Forelimb muscle (tissue), 1 donor: ENCODE measurements around the gene IQGAP1. TPM values are rescaled to one million over a fixed set of nuclear protein-coding genes. Genes with fewer than 3 reads are reported as not detected.
"Not testable (repeated sequence)": the region's sequence is repeated elsewhere in the genome, so short reads cannot be mapped to it uniquely, and the experiment has no call there.

Experiments used
- DNase-seq: peaks from one replicate; pipeline ENCODE4 v3.0.0-alpha.2; 2013; ENCODE audit warnings: low read depth
- polyA plus RNA-seq: library from polyadenylated mRNA; unstranded; fragments of 120-200 nt; gene quantifications from one replicate; pipeline ENCODE4 v1.2.1, GENCODE V29; 2013; ENCODE audit not compliant: insufficient read length

Gene IQGAP1
- polyA plus RNA-seq, 1 donor, result 66.5 TPM

DNA sequence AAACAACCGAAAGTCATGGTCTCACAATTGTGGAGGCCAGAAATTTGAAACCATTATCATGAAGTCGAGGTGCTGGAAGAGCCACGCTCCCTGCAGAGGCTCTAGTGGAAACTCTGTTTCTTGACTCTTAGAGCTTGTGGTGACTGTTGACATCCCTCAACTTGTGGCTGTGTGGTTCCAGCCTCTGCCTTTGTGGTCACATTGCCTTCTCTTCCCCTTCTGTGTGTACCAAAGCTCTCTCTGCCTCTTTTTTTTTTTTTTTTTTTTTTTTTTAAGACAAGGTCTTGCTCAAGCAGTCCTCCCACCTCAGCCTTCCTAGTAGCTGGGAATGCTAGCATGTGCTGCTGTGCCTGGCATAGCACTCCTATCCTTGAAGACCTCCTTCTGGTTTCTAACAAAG lies 93.0 kb downstream of the IQGAP1 start:
- no peak for DNase-seq

DNA sequence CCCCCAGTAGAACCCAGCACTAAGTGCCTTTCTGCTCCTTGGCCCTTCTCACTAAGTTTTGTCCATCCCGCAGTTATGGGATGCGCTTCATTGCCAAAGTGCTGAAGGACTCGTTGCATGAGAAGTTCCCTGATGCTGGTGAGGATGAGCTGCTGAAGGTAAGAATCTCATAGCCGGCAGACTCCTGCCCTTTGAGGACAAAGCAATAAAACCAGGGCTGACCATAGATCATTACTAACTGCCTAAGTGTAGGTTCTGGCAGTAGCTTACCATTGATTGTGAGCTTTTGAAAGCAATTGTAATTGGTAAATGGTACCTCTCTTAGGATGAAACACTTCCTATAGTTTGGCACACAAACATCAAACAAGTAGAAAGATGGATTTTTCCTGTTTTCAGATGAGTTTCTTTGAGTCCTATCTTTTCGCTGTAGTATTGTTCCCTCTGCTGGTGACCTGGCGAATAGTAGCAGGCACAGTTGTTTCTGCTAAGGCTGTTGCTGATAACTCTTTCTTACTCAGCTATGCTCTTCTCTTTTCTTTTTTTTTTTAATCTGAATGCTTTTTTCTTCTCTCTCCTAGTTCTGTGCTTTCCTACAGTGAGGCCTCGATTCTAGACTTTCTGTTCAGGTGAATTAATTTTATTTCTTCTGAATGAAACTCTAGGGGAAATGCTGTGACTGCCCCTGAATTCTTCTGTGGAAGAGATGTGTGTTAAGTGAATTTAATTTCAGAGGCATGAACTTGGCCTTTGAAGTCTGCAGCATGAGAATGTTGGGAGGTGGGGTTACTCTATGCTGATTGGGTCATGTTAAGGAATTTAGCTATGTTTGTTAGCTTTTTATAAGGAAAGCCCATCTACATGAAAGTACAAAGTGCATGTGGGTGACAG lies 94.3 kb downstream of the IQGAP1 start:
- peak; percentile 32 for DNase-seq

DNA sequence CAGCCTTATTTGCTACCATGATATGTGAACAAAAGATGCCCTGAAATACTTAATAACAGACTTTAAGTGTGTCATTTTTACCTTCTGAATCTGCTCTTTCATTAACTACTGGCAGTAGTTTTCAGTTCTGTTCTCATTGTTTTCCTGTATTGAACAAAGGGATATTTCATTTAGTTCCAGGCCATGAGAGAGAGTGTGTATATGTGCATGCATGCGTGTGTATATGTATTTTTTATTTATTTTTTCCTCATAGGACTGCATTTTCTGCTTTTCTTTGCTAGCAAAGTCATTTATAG lies 94.9 kb downstream of the IQGAP1 start:
- no peak for DNase-seq

DNA sequence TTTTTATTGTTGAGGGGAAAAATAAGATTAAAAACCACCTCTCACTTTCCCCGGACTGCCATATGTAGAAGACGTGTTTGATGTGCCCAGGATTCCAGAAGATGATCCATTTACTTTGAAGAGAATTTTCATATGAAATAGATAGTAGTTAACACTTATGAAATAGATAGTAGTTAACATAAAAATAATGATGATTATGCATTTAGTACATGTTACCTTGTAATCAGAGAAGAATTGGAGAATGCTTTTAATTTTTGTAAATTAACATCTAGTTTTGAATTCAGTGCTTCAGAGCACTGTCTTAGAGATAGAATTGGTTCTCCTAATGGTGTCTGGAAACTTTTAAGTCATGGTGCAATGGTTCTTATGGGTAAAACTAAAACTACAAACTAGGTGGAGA lies 95.6 kb downstream of the IQGAP1 start:
- no peak for DNase-seq

DNA sequence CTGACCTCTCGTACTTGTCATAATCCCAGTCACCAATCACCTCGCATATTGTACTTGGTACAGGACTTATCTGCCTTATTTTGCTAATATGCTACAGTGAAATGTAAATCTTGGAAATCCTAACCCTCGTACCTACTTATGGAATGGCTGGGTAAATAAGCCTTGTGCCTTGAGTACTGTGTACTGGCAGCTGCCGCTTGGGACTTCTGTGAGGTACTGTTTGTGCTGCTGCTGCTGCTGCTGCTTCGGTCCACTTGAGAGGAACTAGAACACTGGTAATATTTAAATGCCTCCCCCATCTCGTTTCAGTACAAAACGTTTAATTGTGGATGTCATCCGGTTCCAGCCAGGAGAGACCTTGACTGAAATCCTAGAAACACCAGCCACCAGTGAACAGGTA lies 99.1 kb downstream of the IQGAP1 start:
- no peak for DNase-seq

DNA sequence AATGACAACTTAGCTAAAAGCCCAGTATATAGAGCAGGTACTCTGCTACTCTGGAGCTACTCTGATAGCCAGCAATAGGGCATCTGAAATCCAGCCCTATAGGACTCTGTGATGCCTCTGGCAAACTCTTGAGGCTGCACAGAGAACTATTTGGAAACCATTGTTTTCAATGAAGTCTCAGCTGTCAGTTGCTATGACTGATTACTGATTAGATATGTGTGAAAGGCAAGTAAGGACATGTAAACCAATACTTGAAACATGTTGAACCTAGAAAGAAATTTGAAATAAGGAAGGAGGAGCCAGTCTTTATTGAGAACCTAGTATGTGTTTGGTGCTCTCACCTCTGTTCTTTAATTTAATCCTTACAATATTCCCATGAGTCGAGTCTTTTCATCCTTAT lies 101.5 kb downstream of the IQGAP1 start:
- DNase-seq, result no peak

DNA sequence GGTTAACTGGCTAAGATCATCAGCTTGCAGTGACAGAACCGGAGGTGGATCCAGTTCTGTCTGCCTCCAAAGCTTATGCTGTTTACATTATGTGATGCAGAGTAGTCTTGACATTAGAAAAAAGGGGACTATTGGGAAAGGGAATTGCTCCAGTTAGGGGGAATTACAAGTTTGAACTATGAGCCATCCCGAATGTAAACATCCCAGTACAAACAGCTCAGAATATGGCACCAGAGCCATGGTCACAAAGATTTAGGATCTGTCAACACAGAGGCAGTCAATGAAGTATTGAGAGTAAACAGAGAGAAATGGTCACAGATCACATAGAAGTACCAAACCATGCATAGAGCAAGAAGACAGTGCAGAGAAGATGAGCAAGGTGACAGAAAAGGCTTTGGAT lies 101.9 kb downstream of the IQGAP1 start:
- DNase-seq, result no peak

DNA sequence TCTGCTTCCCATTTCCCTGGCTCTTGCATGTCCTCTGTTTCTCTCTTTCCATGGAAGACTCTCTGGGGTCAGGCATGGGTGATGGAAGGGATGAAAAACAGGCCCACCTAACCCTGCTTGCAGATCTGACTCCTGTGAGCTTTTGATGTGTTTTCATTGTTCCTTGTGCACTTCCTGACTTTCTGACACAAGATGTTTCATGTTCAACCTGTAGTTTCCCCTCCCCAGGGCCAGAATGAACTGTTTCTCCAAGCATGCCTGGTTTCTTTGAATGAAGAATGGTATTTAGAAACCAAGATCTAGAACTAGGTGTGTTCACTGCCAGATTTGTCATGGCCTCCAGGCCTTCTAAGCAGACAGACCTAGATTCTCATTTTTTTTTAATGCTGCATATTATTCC lies 105.6 kb downstream of the IQGAP1 start:
- DNase-seq, result no peak

DNA sequence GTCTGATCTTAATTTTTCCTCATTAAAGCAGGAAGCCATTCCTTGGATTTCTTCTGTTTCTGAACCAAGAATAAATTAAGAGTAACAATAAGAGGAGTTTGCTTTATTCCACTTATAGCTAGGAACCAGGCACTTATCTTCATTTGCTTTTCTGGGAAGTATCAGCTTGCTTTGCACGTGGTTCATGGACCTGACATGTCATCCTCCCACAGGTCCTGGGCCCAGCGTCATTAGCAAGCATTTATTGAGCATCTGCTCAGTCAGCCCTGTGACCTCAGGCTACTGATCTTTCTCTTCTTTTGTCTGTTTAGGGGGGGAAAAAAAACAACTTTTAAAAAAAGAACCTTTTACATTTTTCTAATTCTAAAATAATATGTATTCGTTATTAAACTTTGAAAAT lies 107.0 kb downstream of the IQGAP1 start:
- DNase-seq, result no peak

DNA sequence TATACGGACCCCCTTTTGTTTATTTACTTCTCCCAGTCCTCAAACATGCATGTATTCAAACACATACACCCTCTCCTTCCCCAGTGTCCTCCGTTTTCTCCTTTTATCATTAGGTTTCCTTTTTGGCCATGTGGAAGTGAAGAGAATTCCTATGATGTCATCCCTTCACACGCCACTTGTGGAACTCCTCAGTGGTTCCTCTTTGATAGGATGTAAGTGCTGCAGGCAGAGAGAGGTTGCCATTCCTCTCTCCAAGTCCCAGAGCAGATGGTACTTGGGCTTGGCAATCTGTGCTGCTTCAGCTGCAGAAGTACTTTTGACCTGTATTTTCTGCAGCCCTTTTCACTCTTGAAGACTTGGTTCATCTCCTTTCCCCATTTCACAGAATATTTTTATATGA lies 108.7 kb downstream of the IQGAP1 start:
- DNase-seq, result no peak

DNA sequence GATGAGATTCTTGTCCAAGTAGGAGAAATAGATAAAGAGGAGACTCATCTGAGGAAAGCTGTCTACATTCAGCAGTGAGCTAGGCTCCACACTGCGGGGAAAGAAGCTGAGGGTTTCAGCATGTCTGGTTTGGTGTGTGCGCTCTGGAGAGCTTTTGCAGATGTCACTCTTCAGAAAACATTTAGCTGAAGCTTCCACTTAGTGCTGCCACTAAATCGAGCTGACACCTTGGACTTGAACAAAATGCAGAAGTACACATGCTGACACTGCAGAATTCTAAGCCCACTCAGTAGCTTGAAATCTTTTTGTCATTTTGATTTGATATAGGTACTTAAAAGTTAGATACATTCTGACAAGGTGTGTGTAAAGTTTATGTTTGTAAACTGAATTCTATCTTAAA lies 109.3 kb downstream of the IQGAP1 start:
- DNase-seq, result no peak

DNA sequence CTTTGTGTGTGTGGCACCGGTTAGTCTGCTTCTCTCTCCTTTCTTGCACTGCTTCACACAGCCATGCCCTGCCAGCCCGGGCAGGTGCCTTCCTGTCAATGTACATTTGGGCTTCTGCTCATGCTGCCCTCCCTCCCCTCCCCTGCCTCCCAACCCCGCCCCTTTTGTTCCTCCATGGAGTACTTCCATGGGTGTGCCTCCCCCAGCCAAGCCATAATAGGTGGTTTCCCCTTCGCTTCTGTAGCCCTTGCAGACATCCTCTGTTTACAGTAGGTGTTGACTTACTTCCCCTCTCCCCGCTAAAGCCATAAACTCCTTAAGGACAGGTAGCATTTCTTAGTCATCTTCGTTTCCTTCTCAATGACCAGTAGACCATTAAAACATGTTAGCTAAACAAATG lies 109.9 kb downstream of the IQGAP1 start:
- DNase-seq, result no peak

DNA sequence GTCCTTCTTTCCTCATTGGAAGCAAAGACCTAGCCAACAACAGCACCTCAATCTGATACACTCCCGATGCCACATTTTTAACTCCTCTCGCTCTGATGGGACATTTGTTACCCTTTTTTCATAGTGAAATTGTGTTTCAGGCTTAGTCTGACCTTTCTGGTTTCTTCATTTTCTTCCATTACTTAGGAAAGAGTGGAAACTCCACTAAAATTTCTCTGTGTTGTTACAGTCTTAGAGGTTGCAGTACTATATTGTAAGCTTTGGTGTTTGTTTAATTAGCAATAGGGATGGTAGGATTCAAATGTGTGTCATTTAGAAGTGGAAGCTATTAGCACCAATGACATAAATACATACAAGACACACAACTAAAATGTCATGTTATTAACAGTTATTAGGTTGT lies 112.1 kb downstream of the IQGAP1 start:
- DNase-seq, result no peak

DNA sequence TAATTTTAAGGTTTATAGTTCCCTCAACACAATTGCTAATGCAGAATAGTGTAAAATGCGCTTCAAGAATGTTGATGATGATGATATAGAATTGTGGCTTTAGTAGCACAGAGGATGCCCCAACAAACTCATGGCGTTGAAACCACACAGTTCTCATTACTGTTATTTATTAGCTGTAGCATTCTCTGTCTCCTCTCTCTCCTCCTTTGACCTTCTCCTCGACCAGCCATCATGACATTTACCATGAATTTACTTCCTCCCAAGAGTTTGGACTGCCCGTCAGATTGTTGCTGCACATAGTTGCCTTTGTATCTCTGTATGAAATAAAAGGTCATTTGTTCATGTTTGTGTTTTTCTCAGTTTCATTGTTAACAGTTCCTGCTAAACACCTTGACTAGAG lies 113.9 kb downstream of the IQGAP1 start:
- no peak for DNase-seq

DNA sequence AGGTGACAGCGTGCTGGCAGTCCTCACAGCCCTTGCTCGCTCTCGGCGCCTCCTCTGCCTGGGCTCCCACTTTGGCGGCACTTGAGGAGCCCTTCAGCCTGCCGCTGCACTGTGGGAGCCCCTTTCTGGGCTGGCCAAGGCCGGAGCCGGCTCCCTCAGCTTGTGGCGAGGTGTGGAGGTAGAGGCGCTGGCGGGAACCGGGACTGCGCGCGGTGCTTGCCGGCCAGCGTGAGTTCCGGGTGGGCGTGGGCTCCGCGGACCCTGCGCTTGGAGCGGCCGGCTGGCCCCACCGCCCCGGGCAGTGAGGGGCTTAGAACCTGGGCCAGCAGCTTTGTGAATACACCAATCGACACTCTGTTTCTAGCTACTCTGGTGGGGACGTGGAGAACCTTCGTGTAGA lies 122.7 kb downstream of the IQGAP1 start:
- DNase-seq, result not testable (repeated sequence)

DNA sequence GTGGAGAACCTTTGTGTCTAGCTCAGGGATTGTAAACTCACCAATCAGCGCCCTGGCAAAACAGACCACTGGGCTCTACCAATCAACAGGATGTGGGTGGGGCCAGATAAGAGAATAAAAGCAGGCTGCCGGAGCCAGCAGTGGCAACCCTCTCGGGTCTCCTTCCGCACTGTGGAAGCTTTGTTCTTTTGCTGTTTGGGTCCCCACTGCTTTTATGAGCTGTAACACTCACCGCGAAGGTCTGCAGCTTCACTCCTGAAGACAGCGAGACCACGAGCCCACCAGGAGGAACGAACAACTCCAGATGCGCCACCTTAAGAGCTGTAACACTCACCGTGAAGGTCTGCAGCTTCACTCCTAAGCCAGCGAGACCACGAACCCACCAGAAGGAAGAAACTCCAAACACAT lies 123.2 kb downstream of the IQGAP1 start:
- DNase-seq, result not testable (repeated sequence)

DNA sequence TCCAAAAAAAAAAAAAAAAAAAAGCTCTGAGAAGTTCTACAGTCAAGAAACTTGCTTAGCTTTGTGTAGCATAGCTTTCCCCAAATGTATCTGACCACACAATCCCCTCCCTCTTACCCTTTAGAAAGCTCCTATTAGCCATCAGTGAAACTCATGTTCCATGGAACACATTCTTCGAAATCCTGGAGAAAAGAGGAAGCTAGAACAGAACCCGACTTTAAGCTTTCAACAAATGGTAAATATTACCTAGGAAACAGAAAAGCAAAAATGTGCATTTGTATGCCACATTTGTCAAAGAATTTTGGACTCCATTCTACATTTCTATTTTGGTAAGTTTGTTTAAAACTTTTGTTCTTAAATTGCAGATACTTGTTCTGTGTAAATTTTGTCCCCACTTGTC lies 124.2 kb downstream of the IQGAP1 start:
- no peak for DNase-seq

DNA sequence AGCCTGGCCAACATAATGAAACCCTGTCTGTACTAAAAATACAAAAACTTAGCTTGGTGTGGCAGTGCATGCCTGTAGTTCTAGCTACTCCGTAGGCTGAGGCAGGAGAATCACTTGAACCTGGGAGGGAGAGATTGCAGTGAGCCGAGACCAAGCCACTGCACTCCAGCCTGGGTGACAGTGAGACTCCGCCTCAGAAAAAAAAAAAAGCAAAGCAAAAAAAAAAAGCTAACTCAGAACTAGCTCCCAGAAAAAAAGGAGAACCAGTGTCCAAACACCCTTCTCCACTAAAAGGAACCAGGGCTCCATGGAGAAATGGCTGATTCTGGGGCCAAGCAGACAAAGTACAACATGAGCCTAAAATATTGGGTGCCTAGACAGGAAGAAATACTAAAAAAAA lies 124.9 kb downstream of the IQGAP1 start:
- DNase-seq, result no peak

DNA sequence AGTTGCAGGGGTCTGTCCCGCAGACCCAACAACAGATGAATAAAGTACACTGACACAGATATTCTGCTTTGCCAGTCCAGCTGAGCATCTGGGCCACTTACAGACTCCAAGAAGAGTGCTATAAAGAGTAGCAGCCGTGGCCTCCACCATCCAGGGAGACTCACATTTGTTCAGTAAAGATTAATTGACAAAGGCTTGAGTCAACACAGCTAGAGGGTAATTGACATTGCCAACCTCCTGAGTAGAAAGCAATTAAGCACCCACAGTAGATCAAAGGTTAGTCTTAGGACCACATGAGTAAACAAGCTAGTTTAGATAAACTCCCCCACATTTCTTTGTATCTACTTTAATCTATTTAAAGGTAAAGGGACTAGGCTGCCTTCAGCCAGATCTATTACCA lies 125.4 kb downstream of the IQGAP1 start:
- no peak for DNase-seq

DNA sequence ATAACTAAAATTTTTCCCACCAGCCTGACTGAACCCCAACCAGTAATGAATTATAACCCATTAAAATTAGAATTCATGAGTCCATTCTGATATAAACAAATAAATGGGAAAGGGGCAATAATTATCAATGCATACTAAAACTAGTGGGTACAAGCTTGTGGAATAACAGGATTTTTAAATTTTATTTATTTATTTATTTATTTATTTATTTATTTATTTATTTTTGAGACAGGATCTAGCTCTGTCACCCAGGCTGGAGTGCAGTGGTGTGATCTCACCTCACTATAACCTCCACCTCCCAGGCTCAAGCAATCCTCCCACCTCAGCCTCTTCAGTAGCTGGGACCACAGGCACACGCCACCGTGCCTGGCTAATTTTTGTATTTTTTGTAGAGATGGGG lies 125.9 kb downstream of the IQGAP1 start:
- DNase-seq, result not testable (repeated sequence)

DNA sequence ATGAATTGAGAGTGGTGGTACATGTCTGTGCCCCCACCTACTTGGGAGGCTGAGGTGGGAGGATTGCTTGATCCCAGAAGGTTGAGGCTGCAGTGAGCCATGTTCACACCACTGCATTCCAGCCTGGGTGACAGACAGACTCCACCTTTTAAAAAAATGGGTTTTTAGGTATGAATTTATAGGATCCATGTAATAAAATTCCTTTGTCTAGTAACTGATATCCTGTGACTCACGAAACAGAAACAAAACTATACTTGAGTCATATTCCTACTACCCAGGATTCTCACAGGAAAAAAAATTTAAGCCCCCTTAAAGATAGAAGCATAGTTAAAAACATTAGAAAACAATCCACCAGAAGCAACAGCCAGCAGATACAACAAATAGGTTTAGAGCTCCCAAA lies 131.6 kb downstream of the IQGAP1 start:
- no peak for DNase-seq

DNA sequence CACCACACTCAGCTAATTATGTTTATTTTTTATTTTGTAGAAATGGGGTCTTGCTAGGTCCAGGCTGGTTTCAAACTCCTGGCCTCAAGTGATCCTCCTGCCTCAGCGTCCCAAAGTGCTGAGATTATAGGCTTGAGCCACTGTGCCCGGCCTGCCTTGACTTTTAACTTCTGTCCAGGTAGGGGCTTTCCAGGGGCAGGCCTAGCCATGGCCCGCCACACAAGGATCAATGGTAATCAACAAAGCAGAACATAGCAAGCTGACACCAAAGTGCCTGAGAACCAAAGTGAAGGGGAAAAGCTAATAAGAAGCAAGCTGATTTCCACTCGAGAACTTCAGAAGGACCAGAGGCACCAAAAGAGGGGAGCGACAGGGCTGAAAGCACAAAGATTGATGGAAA lies 132.3 kb downstream of the IQGAP1 start:
- DNase-seq, result no peak

DNA sequence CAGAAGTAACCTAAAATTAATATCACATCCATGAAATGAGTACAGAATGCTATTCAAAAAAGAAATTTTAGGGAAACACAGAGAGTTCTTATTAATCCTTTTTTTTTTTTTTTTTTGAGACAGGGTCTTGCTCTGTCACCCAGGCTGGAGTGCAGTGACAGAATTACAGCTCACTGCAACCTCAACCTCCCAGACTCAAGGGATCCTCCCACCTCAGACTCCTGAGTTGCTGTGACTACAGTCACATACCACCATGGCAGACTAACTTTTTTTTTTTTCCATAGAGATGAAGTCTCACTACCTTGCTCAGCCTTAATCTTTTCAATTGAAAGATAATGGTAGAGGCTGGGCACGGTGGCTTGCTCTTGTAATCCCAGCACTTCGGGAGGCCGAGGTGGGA lies 135.3 kb downstream of the IQGAP1 start:
- DNase-seq, result no peak
